GM12878 (cell line): Measurements from ENCODE around the gene HMX3. TPM values are rescaled to one million over a fixed set of nuclear protein-coding genes. Genes with fewer than 3 reads are reported as not detected.

Experiments
- BHLHE40 ChIP-seq, 2 experiments: fragments of 450-650 bp in 1 of 2; IDR thresholded peaks; 2 replicates each; pipeline ENCODE4 v1.6.1; 2011 to 2017; ENCODE audit warnings: low read depth in 2 of 2, borderline replicate concordance in 1 of 2, improper control_type of control experiment in 1 of 2, low read length in 1 of 2, mild to moderate bottlenecking in 1 of 2
- HDAC6 ChIP-seq: fragments of 200-600 bp; sonication (generic); IDR thresholded peaks from one replicate; pipeline ENCODE4 v1.8.0; 2017; ENCODE audit warnings: antibody characterized with exemption; ENCODE audit not compliant: unreplicated experiment
- JUND ChIP-seq: IDR thresholded peaks from 2 replicates; pipeline ENCODE4 v1.6.1; 2012; ENCODE audit warnings: low read depth, mild to moderate bottlenecking, low read length, improper control_type of control experiment, moderate library complexity
- KDM1A ChIP-seq: fragments of 200-600 bp; sonication (generic); IDR thresholded peaks from 2 replicates; pipeline ENCODE4 v1.6.1; 2016; ENCODE audit warnings: borderline replicate concordance
- MTA3 ChIP-seq: IDR thresholded peaks from 2 replicates; pipeline ENCODE4 v1.6.1; 2012; ENCODE audit warnings: low read length, inconsistent platforms, borderline replicate concordance
- MYB ChIP-seq: fragments of 150-350 bp; IDR thresholded peaks from 2 replicates; pipeline ENCODE4 v1.6.1; 2014; ENCODE audit warnings: mild to moderate bottlenecking, low read depth, low read length, borderline replicate concordance
- NR2C2 ChIP-seq: IDR thresholded peaks from 2 replicates; pipeline ENCODE4 v1.6.1; 2011; ENCODE audit warnings: borderline replicate concordance, low read depth; ENCODE audit not compliant: control insufficient read depth, insufficient read length
- NR2F1 ChIP-seq: fragments of 450-650 bp; conservative IDR thresholded peaks from 2 replicates; pipeline ENCODE4 v1.6.1; 2017; ENCODE audit warnings: mild to moderate bottlenecking
- POLR2AphosphoS2 ChIP-seq: IDR thresholded peaks from 2 replicates; pipeline ENCODE4 v1.6.1; 2011; ENCODE audit warnings: low read depth, mild to moderate bottlenecking, low read length, improper control_type of control experiment, moderate library complexity
- POLR2AphosphoS5 ChIP-seq: IDR thresholded peaks from 2 replicates; pipeline ENCODE4 v1.6.1; 2011; ENCODE audit warnings: mild to moderate bottlenecking, low read length, inconsistent platforms
- RUNX3 ChIP-seq: IDR thresholded peaks from 2 replicates; pipeline ENCODE4 v1.6.1; 2012; ENCODE audit warnings: low read length, inconsistent platforms
- SUZ12 ChIP-seq: fragments of 200-600 bp; sonication (generic); IDR thresholded peaks from one replicate; pipeline ENCODE4 v1.6.1; 2018; ENCODE audit warnings: antibody characterized with exemption, mild to moderate bottlenecking; ENCODE audit not compliant: unreplicated experiment
- YBX1 ChIP-seq: fragments of 450-650 bp; IDR thresholded peaks from 2 replicates; pipeline ENCODE4 v1.6.1; 2016; ENCODE audit warnings: antibody characterized with exemption
- ZNF384 ChIP-seq: IDR thresholded peaks from 2 replicates; pipeline ENCODE4 v1.6.1; 2012; ENCODE audit warnings: low read depth, mild to moderate bottlenecking, low read length, improper control_type of control experiment, borderline replicate concordance
- polyA plus RNA-seq, 11 experiments: library from polyadenylated mRNA; depleted of rRNA in 4 of 11; unstranded in 6 of 11; stranded (reverse) in 5 of 11; fragments of >200 nt; fragmentation: Nextera tagmentation in 4 of 11; fragmentation: Illumina TruSeq in 1 of 11; extraction: Ambion mirVana in 4 of 11; extraction: Trizol in 1 of 11; gene quantifications; 1 replicate in 1 of 11; 2 replicates in 10 of 11; pipeline versions ENCODE4 v1.2.1 to v1.2.3, GENCODE V29; 2011 to 2016; ENCODE audit warnings: inconsistent platforms in 2 of 11, missing spikeins in 2 of 11, low read depth in 1 of 11
- total RNA-seq, 4 experiments: library from RNA; depleted of rRNA in 3 of 4; stranded (reverse); fragments of >200 nt in 3 of 4; fragmentation: Illumina TruSeq in 1 of 4; extraction: Trizol in 1 of 4; gene quantifications; 2 replicates each; pipeline versions ENCODE4 v1.2.1 to v1.2.3, GENCODE V29; 2013 to 2021
- TF ChIP-seq, protein P1 (sequence below): IDR thresholded peaks from 2 replicates; pipeline ENCODE4 v1.6.1; 2012; ENCODE audit warnings: low read length, inconsistent platforms
- TF ChIP-seq, protein P2 (sequence below): fragments of 450-650 bp; IDR thresholded peaks from 2 replicates; pipeline ENCODE4 v1.6.1; 2017; ENCODE audit warnings: mild to moderate bottlenecking, moderate library complexity
- TF ChIP-seq, protein P3 (sequence below): fragments of 450-650 bp; conservative IDR thresholded peaks from 2 replicates; pipeline ENCODE4 v1.6.1; 2017; ENCODE audit warnings: mild to moderate bottlenecking, moderate library complexity
- TF ChIP-seq, protein P4 (sequence below): IDR thresholded peaks from 2 replicates; pipeline ENCODE4 v1.6.1; 2011; ENCODE audit warnings: borderline replicate concordance, low read depth, mild to moderate bottlenecking, moderate library complexity, mixed read lengths, low read length; ENCODE audit not compliant: insufficient read depth; ENCODE audit errors: extremely low read length
- TF ChIP-seq, protein P5 (sequence below): fragments of 450-650 bp; IDR thresholded peaks from 2 replicates; pipeline ENCODE4 v1.6.1; 2017; ENCODE audit warnings: mild to moderate bottlenecking

HMX3 gene
- total and polyA plus RNA-seq, 10 of the 15 experiments (the other 5 are each of a cell fraction or from before 2014, with no cell fraction given): 0.63 to 60.5 (median 15.3) TPM; not detected in 2

DNA sequence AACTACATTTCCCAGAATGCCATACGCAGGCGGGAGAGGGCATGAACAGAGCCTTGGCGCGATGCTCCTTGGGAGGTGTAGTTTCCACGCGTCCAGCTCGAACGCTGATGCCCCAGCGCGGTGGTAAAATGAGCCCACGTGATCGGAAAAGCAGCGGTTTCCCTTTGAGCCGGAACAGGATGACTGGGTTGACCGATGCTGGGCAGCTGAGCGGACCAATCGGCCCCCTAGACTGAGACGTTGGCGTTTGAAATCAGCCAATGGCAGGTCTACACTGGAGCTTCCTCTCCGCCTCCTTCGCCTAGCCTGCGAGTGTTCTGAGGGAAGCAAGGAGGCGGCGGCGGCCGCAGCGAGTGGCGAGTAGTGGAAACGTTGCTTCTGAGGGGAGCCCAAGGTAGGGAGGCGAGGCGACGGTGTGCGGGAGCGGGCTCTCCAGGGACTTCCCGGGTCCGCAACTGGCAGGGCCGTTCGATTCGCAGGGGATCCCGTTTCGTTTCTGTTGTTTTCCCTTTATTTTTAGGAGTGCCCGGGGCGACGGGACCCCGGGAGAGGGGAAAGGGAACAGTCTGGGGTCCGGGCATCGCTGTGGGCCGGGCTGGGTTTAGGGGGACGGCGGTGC is 18.4 kb downstream of the HMX3 start, which contains the start of gene BUB3 (continued):
- no peak for TF ChIP-seq SUZ12
- no peak for TF ChIP-seq HDAC6
- TF ChIP-seq, protein P1, sequence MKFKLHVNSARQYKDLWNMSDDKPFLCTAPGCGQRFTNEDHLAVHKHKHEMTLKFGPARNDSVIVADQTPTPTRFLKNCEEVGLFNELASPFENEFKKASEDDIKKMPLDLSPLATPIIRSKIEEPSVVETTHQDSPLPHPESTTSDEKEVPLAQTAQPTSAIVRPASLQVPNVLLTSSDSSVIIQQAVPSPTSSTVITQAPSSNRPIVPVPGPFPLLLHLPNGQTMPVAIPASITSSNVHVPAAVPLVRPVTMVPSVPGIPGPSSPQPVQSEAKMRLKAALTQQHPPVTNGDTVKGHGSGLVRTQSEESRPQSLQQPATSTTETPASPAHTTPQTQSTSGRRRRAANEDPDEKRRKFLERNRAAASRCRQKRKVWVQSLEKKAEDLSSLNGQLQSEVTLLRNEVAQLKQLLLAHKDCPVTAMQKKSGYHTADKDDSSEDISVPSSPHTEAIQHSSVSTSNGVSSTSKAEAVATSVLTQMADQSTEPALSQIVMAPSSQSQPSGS: no peak
- peak; percentile 97 for TF ChIP-seq POLR2AphosphoS5
- no peak for TF ChIP-seq NR2C2
- TF ChIP-seq ZNF384: no peak
- TF ChIP-seq, protein P2, sequence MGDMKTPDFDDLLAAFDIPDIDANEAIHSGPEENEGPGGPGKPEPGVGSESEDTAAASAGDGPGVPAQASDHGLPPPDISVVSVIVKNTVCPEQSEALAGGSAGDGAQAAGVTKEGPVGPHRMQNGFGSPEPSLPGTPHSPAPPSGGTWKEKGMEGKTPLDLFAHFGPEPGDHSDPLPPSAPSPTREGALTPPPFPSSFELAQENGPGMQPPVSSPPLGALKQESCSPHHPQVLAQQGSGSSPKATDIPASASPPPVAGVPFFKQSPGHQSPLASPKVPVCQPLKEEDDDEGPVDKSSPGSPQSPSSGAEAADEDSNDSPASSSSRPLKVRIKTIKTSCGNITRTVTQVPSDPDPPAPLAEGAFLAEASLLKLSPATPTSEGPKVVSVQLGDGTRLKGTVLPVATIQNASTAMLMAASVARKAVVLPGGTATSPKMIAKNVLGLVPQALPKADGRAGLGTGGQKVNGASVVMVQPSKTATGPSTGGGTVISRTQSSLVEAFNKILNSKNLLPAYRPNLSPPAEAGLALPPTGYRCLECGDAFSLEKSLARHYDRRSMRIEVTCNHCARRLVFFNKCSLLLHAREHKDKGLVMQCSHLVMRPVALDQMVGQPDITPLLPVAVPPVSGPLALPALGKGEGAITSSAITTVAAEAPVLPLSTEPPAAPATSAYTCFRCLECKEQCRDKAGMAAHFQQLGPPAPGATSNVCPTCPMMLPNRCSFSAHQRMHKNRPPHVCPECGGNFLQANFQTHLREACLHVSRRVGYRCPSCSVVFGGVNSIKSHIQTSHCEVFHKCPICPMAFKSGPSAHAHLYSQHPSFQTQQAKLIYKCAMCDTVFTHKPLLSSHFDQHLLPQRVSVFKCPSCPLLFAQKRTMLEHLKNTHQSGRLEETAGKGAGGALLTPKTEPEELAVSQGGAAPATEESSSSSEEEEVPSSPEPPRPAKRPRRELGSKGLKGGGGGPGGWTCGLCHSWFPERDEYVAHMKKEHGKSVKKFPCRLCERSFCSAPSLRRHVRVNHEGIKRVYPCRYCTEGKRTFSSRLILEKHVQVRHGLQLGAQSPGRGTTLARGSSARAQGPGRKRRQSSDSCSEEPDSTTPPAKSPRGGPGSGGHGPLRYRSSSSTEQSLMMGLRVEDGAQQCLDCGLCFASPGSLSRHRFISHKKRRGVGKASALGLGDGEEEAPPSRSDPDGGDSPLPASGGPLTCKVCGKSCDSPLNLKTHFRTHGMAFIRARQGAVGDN: no peak
- no peak for TF ChIP-seq YBX1
- no peak for TF ChIP-seq MTA3
- TF ChIP-seq RUNX3: peak; percentile 81
- TF ChIP-seq NR2F1: no peak
- TF ChIP-seq JUND: no peak
- TF ChIP-seq, protein P3, sequence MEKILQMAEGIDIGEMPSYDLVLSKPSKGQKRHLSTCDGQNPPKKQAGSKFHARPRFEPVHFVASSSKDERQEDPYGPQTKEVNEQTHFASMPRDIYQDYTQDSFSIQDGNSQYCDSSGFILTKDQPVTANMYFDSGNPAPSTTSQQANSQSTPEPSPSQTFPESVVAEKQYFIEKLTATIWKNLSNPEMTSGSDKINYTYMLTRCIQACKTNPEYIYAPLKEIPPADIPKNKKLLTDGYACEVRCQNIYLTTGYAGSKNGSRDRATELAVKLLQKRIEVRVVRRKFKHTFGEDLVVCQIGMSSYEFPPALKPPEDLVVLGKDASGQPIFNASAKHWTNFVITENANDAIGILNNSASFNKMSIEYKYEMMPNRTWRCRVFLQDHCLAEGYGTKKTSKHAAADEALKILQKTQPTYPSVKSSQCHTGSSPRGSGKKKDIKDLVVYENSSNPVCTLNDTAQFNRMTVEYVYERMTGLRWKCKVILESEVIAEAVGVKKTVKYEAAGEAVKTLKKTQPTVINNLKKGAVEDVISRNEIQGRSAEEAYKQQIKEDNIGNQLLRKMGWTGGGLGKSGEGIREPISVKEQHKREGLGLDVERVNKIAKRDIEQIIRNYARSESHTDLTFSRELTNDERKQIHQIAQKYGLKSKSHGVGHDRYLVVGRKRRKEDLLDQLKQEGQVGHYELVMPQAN: peak; percentile 74
- TF ChIP-seq BHLHE40 (IDR thresholded peaks at IDR 0.05; ENCODE audit: borderline replicate concordance in 1 of 2, low read depth in 2 of 2, low read length in 1 of 2): peak; percentile 51 to 72; a peak in 3 of 4 replicates
- TF ChIP-seq KDM1A: no peak
- TF ChIP-seq, protein P4, sequence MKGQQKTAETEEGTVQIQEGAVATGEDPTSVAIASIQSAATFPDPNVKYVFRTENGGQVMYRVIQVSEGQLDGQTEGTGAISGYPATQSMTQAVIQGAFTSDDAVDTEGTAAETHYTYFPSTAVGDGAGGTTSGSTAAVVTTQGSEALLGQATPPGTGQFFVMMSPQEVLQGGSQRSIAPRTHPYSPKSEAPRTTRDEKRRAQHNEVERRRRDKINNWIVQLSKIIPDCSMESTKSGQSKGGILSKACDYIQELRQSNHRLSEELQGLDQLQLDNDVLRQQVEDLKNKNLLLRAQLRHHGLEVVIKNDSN: peak; percentile 94
- TF ChIP-seq POLR2AphosphoS2: peak; percentile 94
- TF ChIP-seq MYB: no peak
- TF ChIP-seq, protein P5, sequence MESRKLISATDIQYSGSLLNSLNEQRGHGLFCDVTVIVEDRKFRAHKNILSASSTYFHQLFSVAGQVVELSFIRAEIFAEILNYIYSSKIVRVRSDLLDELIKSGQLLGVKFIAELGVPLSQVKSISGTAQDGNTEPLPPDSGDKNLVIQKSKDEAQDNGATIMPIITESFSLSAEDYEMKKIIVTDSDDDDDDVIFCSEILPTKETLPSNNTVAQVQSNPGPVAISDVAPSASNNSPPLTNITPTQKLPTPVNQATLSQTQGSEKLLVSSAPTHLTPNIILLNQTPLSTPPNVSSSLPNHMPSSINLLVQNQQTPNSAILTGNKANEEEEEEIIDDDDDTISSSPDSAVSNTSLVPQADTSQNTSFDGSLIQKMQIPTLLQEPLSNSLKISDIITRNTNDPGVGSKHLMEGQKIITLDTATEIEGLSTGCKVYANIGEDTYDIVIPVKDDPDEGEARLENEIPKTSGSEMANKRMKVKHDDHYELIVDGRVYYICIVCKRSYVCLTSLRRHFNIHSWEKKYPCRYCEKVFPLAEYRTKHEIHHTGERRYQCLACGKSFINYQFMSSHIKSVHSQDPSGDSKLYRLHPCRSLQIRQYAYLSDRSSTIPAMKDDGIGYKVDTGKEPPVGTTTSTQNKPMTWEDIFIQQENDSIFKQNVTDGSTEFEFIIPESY: no peak
